ENCODE data around the gene ZNF790. TPM values are rescaled to one million over a fixed set of nuclear protein-coding genes. Genes with fewer than 3 reads are reported as not detected.

Gene ZNF790
- total and polyA plus RNA-seq, 2 of the 13 experiments (the other 11 are each of a cell fraction or from before 2014, with no cell fraction given) = 1.3 to 5.3 TPM

GRCh38 chr19:36838784-36839324, 667 bp upstream of the ZNF790 start (continued):
- TF ChIP-seq SNAPC4 (CRISPR knock-in tag; IDR thresholded peaks at IDR 0.05) (no peak), AHR (CRISPR knock-in tag; IDR thresholded peaks at IDR 0.05) (no peak), ZNF777 (CRISPR knock-in tag; IDR thresholded peaks at IDR 0.05) (0 out of 2 replicates have a peak, but pooled peaks have one; percentile 33), FOXP4 (CRISPR knock-in tag; IDR thresholded peaks at IDR 0.05) (no peak), TBX3 (IDR thresholded peaks at IDR 0.05; ENCODE audit: borderline replicate concordance) (no peak), RXRA (CRISPR knock-in tag; IDR thresholded peaks at IDR 0.05) (0 out of 2 replicates have a peak, but pooled peaks have one; percentile 8), ZNF724P (CRISPR knock-in tag; IDR thresholded peaks at IDR 0.05; ENCODE audit: borderline replicate concordance) (no peak), NCOA2 (CRISPR knock-in tag; IDR thresholded peaks at IDR 0.05) (no peak), SIX4 (CRISPR knock-in tag; IDR thresholded peaks at IDR 0.05) (no peak), LCORL (IDR thresholded peaks at IDR 0.05) (no peak), LCORL (CRISPR knock-in tag; IDR thresholded peaks at IDR 0.05) (peak; percentile 43; the same call in 1 of the 2 replicates), TBL1XR1 (IDR thresholded peaks at IDR 0.05; ENCODE audit: borderline replicate concordance, low read length, partially characterized antibody) (no peak), ZNF160 (CRISPR knock-in tag; IDR thresholded peaks at IDR 0.05) (peak; percentile 10; the same call in 1 of the 2 replicates), MXD4 (CRISPR knock-in tag; IDR thresholded peaks at IDR 0.05) (no peak), HOXA9 (CRISPR knock-in tag; IDR thresholded peaks at IDR 0.05; ENCODE audit: borderline replicate concordance) (no peak; the same call in 1 of the 2 replicates), KLF13 (CRISPR knock-in tag; IDR thresholded peaks at IDR 0.05) (no peak), DRAP1 (CRISPR knock-in tag; IDR thresholded peaks at IDR 0.05) (no peak), CBFB (CRISPR knock-in tag; IDR thresholded peaks at IDR 0.05) (no peak), KMT2A (CRISPR knock-in tag; IDR thresholded peaks at IDR 0.05) (no peak), RNF219 (CRISPR knock-in tag; IDR thresholded peaks at IDR 0.05) (no peak)
